ENCODE results near the gene NCLN.

The NCLN gene

GRCh38 chr19:3154957-3155736, 30.6 kb upstream of the NCLN start:
- Histone ChIP-seq H3K4me3 (ENCODE audit: low read depth, low read length) (peak overlapping the region; percentile 54), H3K36me3 (ENCODE audit: insufficient read depth, low read length) (no peaks in the 10 kb centered on the region), H3K27me3 (ENCODE audit: insufficient read depth, low read length) (no peaks in the 10 kb centered on the region), H2AFZ (ENCODE audit: low read length, unreplicated experiment) (no peak overlapping the region), H3K4me1 (ENCODE audit: control insufficient read depth, insufficient read depth, low read length, unreplicated experiment) (peaks cover 11% of the 10 kb centered on the region), H3K79me2 (ENCODE audit: control insufficient read depth, insufficient read depth, low read length, unreplicated experiment) (no peaks in the 10 kb centered on the region), H3K27ac (ENCODE audit: low read depth, low read length) (peak overlapping the region; percentile 98)

- peaks cover 19% of the 10 kb centered on the region for H3K4me1 ChIP-seq (ENCODE audit: control insufficient read depth, insufficient read depth, low read length, unreplicated experiment)
- H3K36me3 ChIP-seq (ENCODE audit: insufficient read depth, low read length), result no peaks in the 10 kb centered on the region
- H3K79me2 ChIP-seq (ENCODE audit: control insufficient read depth, insufficient read depth, low read length, unreplicated experiment), result no peaks in the 10 kb centered on the region
- H2AFZ ChIP-seq (ENCODE audit: low read length, unreplicated experiment), result no peak overlapping the region
- H3K27ac ChIP-seq (ENCODE audit: low read depth, low read length), result no peak overlapping the region
- no peak overlapping the region for H3K4me3 ChIP-seq (ENCODE audit: low read depth, low read length)
- H3K27me3 ChIP-seq (ENCODE audit: insufficient read depth, low read length), result no peaks in the 10 kb centered on the region
These were observed 28.5 kb upstream of the NCLN start for GRCh38 chr19:3157096-3157845.

DNA sequence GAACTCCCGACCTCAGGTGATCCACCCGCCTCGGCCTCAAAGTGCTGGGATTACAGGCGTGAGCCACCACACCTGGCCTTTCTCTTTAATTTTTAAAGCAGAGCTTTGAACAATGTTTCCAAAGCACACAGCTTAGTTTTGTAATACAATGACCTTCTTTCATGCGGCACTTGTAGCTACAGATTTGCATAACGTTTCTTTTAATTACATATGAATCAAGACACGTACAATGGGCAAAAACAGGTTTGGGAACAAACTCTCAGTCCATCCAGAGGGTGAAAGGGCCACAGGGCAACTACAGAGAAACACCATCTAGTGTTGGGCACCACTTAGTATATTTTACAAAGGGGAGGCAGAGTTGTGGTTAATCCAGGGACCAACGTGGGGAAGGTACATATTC, 26.2 kb upstream of the NCLN start:
- H3K27ac ChIP-seq (ENCODE audit: low read depth, low read length), result no peak overlapping the region
- peaks cover 18% of the 10 kb centered on the region for H3K4me1 ChIP-seq (ENCODE audit: control insufficient read depth, insufficient read depth, low read length, unreplicated experiment)
- H3K27me3 ChIP-seq (ENCODE audit: insufficient read depth, low read length), result no peaks in the 10 kb centered on the region
- H2AFZ ChIP-seq (ENCODE audit: low read length, unreplicated experiment), result no peak overlapping the region
- H3K36me3 ChIP-seq (ENCODE audit: insufficient read depth, low read length), result no peaks in the 10 kb centered on the region
- H3K79me2 ChIP-seq (ENCODE audit: control insufficient read depth, insufficient read depth, low read length, unreplicated experiment), result no peaks in the 10 kb centered on the region
- no peak overlapping the region for H3K4me3 ChIP-seq (ENCODE audit: low read depth, low read length)

DNA sequence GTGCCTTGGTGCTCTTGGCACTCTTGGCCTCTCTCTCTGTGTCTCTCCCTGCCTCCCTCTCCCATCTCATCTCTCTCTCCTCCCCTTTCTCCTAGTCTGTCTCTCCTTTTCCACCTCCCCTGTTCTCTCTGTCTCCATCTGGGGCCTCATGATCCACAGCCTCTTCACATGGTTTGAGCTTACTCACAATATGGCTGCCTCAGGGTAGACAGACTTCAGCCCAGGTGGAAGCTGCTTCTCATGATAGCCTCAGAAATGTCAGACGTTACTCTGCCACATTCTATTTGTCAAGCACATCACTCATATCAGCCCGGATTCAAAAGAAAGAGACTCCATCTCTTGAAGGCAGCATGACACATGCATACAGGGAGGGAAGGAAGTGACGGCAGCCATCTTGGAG, 25.5 kb upstream of the NCLN start:
- Histone ChIP-seq H3K4me3 (ENCODE audit: low read depth, low read length) (no peak overlapping the region), H3K27ac (ENCODE audit: low read depth, low read length) (no peak overlapping the region), H2AFZ (ENCODE audit: low read length, unreplicated experiment) (no peak overlapping the region), H3K4me1 (ENCODE audit: control insufficient read depth, insufficient read depth, low read length, unreplicated experiment) (peaks cover 14% of the 10 kb centered on the region), H3K79me2 (ENCODE audit: control insufficient read depth, insufficient read depth, low read length, unreplicated experiment) (no peaks in the 10 kb centered on the region), H3K36me3 (ENCODE audit: insufficient read depth, low read length) (no peaks in the 10 kb centered on the region), H3K27me3 (ENCODE audit: insufficient read depth, low read length) (no peaks in the 10 kb centered on the region)

DNA sequence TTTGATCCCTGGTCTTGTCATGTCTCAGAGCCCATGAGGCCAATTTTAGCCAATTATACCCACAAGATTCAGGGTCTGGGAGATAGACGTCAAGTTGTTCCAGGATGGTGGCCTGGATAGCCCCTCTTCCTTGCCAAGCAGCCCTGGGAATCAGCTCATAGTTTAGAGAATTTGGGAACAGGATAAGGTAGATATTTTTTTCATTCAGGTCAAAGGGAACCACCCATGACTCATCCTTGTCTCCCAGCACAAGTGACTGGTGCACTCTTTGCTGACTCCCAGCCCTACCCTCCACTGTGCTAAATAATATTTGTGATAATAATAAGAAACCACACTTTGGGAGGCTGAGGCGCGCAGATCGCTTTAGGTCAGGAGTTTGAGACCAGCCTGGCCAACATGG, 24.3 kb upstream of the NCLN start:
- Histone ChIP-seq H3K36me3 (ENCODE audit: insufficient read depth, low read length) (no peaks in the 10 kb centered on the region), H2AFZ (ENCODE audit: low read length, unreplicated experiment) (no peak overlapping the region), H3K4me3 (ENCODE audit: low read depth, low read length) (no peak overlapping the region), H3K79me2 (ENCODE audit: control insufficient read depth, insufficient read depth, low read length, unreplicated experiment) (no peaks in the 10 kb centered on the region), H3K27me3 (ENCODE audit: insufficient read depth, low read length) (no peaks in the 10 kb centered on the region), H3K27ac (ENCODE audit: low read depth, low read length) (peak overlapping the region; percentile 14), H3K4me1 (ENCODE audit: control insufficient read depth, insufficient read depth, low read length, unreplicated experiment) (peaks cover 8% of the 10 kb centered on the region)

GRCh38 chr19:3162418-3163229, 23.1 kb upstream of the NCLN start:
- no peak overlapping the region for H3K4me3 ChIP-seq (ENCODE audit: low read depth, low read length)
- no peaks in the 10 kb centered on the region for H3K36me3 ChIP-seq (ENCODE audit: insufficient read depth, low read length)
- H2AFZ ChIP-seq (ENCODE audit: low read length, unreplicated experiment), result no peak overlapping the region

DNA sequence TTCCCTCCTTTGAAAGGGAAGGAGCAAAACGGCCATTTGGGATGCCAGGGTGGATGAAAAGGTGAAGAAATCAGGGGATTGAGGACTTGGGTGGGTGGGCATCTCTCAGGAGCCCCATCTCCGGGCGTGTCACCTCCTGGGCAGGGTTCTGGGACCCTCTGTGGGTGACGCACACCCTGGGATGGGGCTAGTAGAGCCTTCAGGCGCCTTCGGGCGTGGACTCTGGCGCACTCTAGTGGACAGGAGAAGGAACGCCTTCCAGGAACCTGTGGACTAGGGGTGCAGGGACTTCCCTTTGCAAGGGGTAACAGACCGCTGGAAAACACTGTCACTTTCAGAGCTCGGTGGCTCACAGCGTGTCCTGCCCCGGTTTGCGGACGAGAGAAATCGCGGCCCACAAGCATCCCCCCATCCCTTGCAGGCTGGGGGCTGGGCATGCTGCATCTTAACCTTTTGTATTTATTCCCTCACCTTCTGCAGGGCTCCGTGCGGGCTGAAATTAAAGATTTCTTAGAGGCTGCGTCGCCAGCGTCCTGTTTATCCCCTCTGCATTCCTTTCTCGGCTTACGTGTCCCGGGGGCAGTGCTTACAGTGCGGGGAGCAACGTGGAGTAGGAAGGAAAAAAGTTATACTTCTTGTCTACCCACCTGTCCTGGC, 22.4 kb upstream of the NCLN start:
- Histone ChIP-seq H3K4me1 (ENCODE audit: control insufficient read depth, insufficient read depth, low read length, unreplicated experiment) (peaks cover 8% of the 10 kb centered on the region), H3K27me3 (ENCODE audit: insufficient read depth, low read length) (no peaks in the 10 kb centered on the region), H2AFZ (ENCODE audit: low read length, unreplicated experiment) (no peak overlapping the region), H3K36me3 (ENCODE audit: insufficient read depth, low read length) (no peaks in the 10 kb centered on the region), H3K27ac (ENCODE audit: low read depth, low read length) (no peak overlapping the region), H3K79me2 (ENCODE audit: control insufficient read depth, insufficient read depth, low read length, unreplicated experiment) (no peaks in the 10 kb centered on the region), H3K4me3 (ENCODE audit: low read depth, low read length) (peak overlapping the region; percentile 51; the same call in 1 of the 2 replicates)

More at GRCh38 chr19:3162418-3163229, 23.1 kb upstream of the NCLN start:
- Histone ChIP-seq H3K79me2 (ENCODE audit: control insufficient read depth, insufficient read depth, low read length, unreplicated experiment) (no peaks in the 10 kb centered on the region), H3K27ac (ENCODE audit: low read depth, low read length) (no peak overlapping the region), H3K4me1 (ENCODE audit: control insufficient read depth, insufficient read depth, low read length, unreplicated experiment) (peaks cover 8% of the 10 kb centered on the region), H3K27me3 (ENCODE audit: insufficient read depth, low read length) (no peaks in the 10 kb centered on the region)

- H3K79me2 ChIP-seq (ENCODE audit: control insufficient read depth, insufficient read depth, low read length, unreplicated experiment), result no peaks in the 10 kb centered on the region
- no peak overlapping the region for H3K4me3 ChIP-seq (ENCODE audit: low read depth, low read length)
- H3K4me1 ChIP-seq (ENCODE audit: control insufficient read depth, insufficient read depth, low read length, unreplicated experiment), result peaks cover 8% of the 10 kb centered on the region
- H2AFZ ChIP-seq (ENCODE audit: low read length, unreplicated experiment), result no peak overlapping the region
- H3K36me3 ChIP-seq (ENCODE audit: insufficient read depth, low read length), result no peaks in the 10 kb centered on the region
- no peaks in the 10 kb centered on the region for H3K27me3 ChIP-seq (ENCODE audit: insufficient read depth, low read length)
- H3K27ac ChIP-seq (ENCODE audit: low read depth, low read length), result no peak overlapping the region
These were observed 21.8 kb upstream of the NCLN start for GRCh38 chr19:3163943-3164342.

DNA sequence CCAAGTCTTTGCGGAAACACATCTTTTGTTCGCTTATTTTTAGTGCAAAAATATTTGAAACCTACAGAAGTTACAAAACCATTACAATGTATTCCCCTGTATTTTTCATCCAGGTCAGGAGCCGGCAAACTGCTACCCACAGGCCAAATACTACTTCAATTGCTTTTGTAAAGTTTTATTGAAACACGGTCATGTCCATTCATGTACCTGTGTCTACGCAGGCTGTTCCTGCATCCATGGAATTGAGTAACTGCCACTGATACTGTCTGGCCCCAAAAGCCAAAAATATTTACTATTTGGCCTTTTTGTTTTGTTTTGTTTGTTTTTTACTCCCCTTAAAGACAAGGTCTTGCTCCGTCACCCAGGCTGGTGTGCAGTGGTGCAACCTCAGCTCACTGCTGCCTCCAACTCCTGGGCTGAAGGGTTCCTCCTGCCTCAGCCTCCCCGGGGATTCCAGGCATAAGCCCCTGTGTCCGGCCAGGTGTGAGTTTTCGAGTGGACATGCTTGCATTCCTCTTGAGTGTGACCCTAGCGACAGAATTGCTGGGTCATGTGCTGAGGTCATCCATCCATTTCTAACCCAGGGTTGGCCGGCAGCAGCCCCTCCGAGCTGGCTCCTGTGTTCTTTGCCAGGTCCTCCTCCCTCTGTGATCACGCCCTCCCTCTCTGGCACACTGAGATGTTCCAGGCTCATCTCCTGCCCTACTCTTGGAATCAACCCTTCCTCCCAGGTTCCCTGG, 18.0 kb upstream of the NCLN start:
- H3K4me1 ChIP-seq (ENCODE audit: control insufficient read depth, insufficient read depth, low read length, unreplicated experiment), result no peaks in the 10 kb centered on the region
- no peak overlapping the region for H2AFZ ChIP-seq (ENCODE audit: low read length, unreplicated experiment)
- no peaks in the 10 kb centered on the region for H3K36me3 ChIP-seq (ENCODE audit: insufficient read depth, low read length)
- no peaks in the 10 kb centered on the region for H3K27me3 ChIP-seq (ENCODE audit: insufficient read depth, low read length)
- no peak overlapping the region for H3K27ac ChIP-seq (ENCODE audit: low read depth, low read length)
- no peaks in the 10 kb centered on the region for H3K79me2 ChIP-seq (ENCODE audit: control insufficient read depth, insufficient read depth, low read length, unreplicated experiment)
- no peak overlapping the region for H3K4me3 ChIP-seq (ENCODE audit: low read depth, low read length)

Measured in ACC112 (cell line).